Activated T-cell treated with anti-CD3 and anti-CD28 coated beads, Interleukin-2, amount 50 U/mL, for 24 hours (primary cell): ENCODE results near the gene SFT2D3.
A peak's percentile ranks its signal among the peaks of the same experiment; 100 is the strongest.

Source experiments
- DNase-seq: peaks from one replicate; pipeline ENCODE4 v3.0.0-alpha.2; 2020
- H3K27ac Mint-ChIP-seq: 2 replicates; pipeline ENCODE4 v1.8.0; 2020; ENCODE audit warnings: mild to moderate bottlenecking, mixed read lengths
- H3K27me3 Mint-ChIP-seq: 2 replicates; pipeline ENCODE4 v1.8.0; 2020; ENCODE audit warnings: mixed read lengths
- H3K36me3 Mint-ChIP-seq: 2 replicates; pipeline ENCODE4 v1.8.0; 2020; ENCODE audit warnings: low read depth, mixed read lengths
- H3K4me1 Mint-ChIP-seq: 2 replicates; pipeline ENCODE4 v1.8.0; 2020; ENCODE audit warnings: low read depth, mixed read lengths
- H3K4me3 Mint-ChIP-seq: 2 replicates; pipeline ENCODE4 v1.8.0; 2020; ENCODE audit warnings: mild to moderate bottlenecking, moderate library complexity, mixed read lengths
- H3K9me3 Mint-ChIP-seq: 2 replicates; pipeline ENCODE4 v1.8.0; 2020; ENCODE audit warnings: mixed read lengths

Gene SFT2D3

DNA sequence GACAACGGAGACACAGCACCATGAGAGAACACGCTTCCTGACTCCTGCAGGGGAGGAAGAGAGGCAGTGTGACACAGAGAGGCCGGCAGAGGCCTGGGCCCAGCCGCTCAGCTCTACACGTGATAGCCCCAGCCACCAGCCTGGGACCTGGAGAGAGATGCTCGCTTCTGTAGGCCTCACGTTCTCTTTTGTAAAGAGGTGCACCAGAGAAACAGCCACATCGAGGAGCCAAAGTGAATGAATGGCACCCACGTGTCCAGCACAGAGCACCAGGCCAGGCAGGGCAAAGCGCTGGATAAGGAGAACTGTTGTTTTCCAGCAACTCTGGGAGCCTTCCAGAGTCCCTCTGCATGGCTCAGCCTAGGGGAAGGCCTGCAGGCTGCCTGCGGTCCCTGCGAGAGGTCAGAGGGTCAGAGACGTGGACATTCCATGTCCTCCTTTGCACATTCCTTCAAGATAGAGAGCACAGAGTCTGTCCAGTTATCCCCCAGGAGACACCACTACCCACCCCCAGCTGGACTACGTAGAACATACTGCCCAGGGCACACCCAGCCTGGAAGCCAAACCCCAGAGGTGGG is 40.1 kb upstream of the SFT2D3 start:
- H3K36me3 Mint-ChIP-seq: no peaks in the 10 kb centered on the region
- H3K27ac Mint-ChIP-seq: no peak overlapping the region
- H3K27me3 Mint-ChIP-seq: peaks cover 64% of the 10 kb centered on the region
- no peak overlapping the region for H3K4me3 Mint-ChIP-seq
- DNase-seq: no peak
- no peaks in the 10 kb centered on the region for H3K9me3 Mint-ChIP-seq
- peaks cover 3% of the 10 kb centered on the region for H3K4me1 Mint-ChIP-seq

DNA sequence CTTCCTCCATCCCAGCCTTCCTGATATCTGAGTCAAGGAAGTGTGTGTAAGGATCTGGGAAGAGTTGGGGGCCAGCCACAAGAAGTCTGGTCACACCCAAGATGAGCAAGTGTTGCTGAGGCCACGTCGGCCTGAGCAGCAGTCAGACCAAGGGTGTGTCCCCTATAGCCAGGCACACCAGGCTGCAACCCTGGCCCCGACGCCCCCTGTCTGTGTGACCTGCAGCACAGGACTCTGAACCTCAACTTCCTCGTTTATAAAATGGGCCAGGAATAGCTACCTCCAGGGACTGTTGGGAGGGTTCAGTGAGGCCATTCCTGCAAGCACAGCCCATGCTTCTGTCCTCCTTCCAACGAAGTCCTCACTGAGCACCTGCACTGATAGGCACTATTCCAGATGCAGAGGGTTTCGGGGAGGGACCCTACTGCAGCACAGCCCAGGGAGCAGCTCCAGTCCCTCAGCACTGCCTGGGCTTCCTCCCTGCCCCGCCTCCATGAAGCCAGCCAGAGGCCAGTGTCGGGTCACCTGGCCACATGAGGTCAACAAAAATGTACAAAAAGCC is 39.3 kb upstream of the SFT2D3 start:
- H3K27me3 Mint-ChIP-seq: peaks cover 72% of the 10 kb centered on the region
- H3K9me3 Mint-ChIP-seq: no peaks in the 10 kb centered on the region
- DNase-seq: no peak
- H3K4me3 Mint-ChIP-seq: no peak overlapping the region
- H3K36me3 Mint-ChIP-seq: no peaks in the 10 kb centered on the region
- peaks cover 3% of the 10 kb centered on the region for H3K4me1 Mint-ChIP-seq
- no peak overlapping the region for H3K27ac Mint-ChIP-seq

DNA sequence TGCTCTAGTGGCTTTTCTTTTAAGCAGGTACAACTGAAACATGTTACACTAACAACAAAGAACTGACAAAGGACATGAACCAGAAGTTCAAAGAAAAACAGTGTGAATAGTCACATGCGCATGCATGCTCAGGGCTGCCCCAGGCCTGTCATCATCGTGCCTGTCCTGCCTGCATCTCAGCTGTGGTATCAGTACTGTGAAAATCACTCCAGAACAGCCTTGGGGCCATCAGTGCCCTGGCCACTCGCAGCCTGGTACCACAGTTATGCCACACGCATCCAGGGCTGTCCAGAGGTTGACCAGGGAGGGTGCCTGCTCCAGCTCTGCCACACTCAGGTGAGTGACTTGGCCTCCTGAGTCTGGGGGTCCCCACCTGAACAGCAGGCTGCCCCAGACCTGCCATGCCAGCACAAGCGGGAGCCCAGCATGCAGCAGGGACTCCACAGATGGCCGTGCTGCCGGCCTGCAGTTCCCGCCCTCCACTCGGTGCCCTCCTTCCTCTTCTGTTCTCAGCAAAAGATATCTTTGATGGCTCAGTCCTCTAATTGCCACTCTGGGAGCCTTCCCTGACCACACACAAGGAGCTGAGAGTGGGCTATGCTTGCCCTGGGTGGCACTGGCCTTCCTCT is 38.2 kb upstream of the SFT2D3 start:
- no peaks in the 10 kb centered on the region for H3K36me3 Mint-ChIP-seq
- peak; percentile 24 for DNase-seq
- peaks cover 74% of the 10 kb centered on the region for H3K27me3 Mint-ChIP-seq
- H3K4me3 Mint-ChIP-seq: no peak overlapping the region
- H3K27ac Mint-ChIP-seq: no peak overlapping the region
- H3K9me3 Mint-ChIP-seq: no peaks in the 10 kb centered on the region
- H3K4me1 Mint-ChIP-seq: peaks cover 3% of the 10 kb centered on the region

DNA sequence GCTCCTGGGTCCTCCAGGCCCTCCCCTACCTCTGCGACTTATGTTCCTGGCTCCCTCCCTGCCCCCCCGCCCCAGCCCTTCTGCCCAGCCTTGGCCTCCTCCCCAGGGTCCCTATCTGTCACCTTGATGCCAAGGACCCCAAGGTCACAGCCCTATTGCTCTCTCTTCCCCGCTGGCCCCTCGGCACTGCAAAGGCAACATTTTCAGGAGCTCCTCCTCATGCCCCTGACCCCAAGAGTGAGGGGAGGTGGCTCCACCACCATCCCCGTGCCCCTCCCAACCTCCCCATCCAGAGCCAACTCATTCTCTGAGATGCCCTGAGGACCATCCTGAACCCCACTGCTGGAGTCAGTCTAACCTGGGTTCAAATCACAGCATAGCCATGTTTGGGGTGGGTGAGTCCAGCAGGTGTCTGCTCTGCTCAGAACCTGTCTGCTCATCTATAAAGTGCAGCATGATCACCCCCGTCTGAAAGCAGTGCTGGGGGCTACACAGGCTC is 37.7 kb upstream of the SFT2D3 start:
- Mint-ChIP-seq H3K4me3 (no peak overlapping the region), H3K27ac (no peak overlapping the region), H3K36me3 (no peaks in the 10 kb centered on the region), H3K27me3 (peaks cover 74% of the 10 kb centered on the region), H3K9me3 (no peaks in the 10 kb centered on the region), H3K4me1 (peaks cover 3% of the 10 kb centered on the region)
- DNase-seq: peak; percentile 17

DNA sequence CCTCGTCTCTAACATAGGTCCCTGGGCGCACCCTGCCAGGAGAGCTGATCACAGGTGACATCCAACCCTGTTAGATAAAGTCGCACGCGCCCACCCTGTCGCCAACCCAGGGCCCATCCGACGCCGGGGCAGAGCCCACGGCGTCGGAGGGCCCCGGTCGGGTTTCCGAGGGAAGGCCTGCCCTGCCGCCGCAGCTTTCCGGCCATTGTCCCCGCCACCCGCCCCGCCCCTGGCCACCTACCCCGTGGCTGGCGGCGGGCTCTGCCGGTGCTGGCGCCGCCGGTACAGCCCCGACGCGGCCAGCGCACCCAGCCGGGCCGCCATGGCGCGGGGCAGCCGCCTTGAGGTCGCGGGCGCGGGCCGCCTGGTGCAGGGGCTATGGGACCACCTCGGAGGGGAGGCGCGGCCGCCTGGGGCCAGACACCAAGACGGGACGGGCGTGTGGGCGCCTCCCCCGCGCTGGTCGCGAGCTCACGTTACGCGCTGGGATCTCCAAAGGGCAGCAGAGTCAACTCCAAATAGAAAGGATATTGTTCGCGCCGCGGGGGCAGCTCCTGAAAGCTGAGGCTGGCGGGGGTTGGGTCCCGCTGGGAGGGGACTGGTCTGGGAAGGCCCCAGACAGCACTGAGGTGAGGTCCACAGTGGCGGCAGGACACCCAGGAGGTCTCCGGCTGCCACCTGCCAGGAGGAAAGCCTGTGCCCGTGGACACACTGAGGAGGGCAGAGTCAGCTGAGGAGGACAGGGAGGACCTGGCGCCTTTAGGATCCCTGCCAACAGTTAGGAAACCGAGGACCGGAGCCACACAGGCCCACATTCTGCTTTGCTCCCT is 37.0 kb upstream of the SFT2D3 start:
- Mint-ChIP-seq H3K36me3 (no peaks in the 10 kb centered on the region), H3K4me3 (no peak overlapping the region), H3K9me3 (no peaks in the 10 kb centered on the region), H3K27ac (no peak overlapping the region), H3K4me1 (peaks cover 3% of the 10 kb centered on the region), H3K27me3 (peaks cover 75% of the 10 kb centered on the region)
- DNase-seq: peak; percentile 16

DNA sequence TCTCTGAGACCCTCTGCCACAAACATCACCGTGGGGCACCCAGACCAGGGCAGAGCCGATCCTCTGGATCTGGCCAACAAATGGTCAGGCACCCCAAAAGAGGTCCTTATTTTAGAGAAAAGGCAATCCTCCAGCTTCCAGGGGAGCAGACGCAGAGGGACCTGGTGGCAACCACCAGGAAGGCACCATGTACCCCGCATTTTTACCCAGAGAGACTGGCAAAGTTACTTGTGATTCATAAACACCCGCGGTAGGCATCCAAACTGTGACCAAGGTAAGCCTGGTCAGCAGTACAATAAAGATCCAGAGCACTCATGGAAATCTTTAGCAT is 36.4 kb upstream of the SFT2D3 start:
- Mint-ChIP-seq H3K4me3 (no peak overlapping the region), H3K27me3 (peaks cover 77% of the 10 kb centered on the region), H3K4me1 (peaks cover 3% of the 10 kb centered on the region), H3K9me3 (no peaks in the 10 kb centered on the region), H3K36me3 (no peaks in the 10 kb centered on the region), H3K27ac (no peak overlapping the region)
- peak; percentile 21 for DNase-seq

DNA sequence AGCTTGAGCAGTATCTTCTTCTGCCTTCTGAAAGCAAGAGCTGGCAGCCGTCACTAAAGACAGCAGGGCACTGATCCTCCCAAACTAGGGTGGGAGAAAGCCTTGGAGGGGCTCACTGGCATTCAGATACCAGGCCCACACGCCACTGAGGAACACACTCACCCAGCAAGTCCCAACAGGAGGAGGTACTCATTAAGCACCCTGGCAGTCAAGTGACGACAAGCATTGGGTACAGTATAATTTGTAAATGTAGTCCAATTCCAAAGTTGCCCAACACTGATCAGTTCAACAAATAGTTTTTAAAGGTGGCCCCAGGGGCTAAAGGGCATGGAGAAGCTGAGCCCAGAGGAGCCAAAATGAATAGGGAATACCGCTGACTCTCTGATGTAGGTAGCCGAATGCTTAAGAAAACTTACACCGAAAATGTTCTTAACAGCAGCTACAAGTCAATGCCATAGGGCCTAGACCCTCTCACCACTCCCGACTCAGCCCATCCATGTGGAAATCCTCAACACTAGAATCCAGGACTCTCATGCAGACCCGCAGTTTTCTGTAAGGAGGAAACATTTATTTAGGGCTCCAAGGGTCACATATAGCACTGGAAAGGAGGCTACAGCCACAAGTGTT is 35.9 kb upstream of the SFT2D3 start:
- peaks cover 3% of the 10 kb centered on the region for H3K4me1 Mint-ChIP-seq
- H3K4me3 Mint-ChIP-seq: no peak overlapping the region
- DNase-seq: no peak
- H3K36me3 Mint-ChIP-seq: no peaks in the 10 kb centered on the region
- no peak overlapping the region for H3K27ac Mint-ChIP-seq
- H3K27me3 Mint-ChIP-seq: peaks cover 77% of the 10 kb centered on the region
- H3K9me3 Mint-ChIP-seq: no peaks in the 10 kb centered on the region

DNA sequence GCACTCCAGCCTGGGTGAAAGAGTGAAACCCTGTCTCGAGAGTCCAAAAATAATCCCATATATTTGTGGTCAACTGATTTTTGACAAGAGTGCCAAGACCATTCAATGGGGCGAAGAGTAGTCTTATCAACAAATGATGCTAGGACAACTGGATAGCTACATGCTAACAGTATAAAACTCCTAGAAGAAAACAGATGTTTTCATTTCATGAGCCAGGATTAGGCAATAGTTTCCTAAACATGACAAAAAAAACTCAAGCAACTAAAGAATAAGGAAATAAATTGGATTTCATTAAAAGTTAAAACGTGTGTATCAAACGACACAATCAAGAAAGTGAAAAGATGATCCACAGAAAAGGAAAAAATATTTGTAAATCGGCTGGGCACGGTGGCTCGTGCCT is 32.2 kb upstream of the SFT2D3 start:
- H3K36me3 Mint-ChIP-seq: no peaks in the 10 kb centered on the region
- H3K27me3 Mint-ChIP-seq: peaks cover 79% of the 10 kb centered on the region
- H3K27ac Mint-ChIP-seq: no peak overlapping the region
- no peak for DNase-seq
- H3K9me3 Mint-ChIP-seq: no peaks in the 10 kb centered on the region
- no peaks in the 10 kb centered on the region for H3K4me1 Mint-ChIP-seq
- no peak overlapping the region for H3K4me3 Mint-ChIP-seq

DNA sequence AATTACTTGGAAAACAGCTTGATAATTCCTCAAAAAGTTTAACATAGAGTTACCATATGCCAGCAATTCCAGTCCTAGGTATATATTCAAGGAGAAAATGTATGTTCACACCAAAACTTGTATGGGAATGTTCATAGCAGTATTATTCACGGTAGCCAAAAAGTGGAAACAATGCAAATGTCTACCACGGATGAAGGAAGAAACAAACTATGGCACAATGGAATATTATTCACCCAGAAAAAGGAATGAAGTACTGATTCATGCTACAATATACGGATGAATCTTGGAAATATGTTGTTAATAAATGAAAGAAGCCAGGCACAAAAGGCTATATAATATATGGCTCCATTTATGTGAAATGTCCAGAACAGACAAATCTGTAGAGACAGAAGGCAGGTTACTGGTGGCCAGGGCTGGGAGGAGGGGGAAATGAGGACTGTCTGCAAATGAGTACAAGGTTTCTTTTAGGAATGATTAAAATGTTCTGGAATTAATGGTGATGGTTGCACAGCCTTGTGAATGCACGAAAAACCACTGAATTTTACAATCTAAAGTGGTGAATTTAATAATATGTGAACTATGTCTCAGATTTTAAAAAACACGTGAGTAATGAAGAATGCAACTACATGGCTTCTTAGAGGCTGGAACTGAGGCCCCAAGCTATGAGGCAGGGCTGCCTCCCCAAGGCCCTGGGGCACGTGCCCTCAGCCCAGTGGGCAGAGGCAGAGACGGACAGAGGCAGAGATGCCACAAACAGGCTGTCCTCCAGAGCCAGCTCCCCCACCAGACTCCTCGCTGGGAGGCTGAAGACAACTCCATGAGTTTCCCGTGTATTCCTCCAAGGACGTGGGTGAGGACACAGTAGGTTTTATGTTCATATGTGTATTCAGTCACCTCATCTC is 31.0 kb upstream of the SFT2D3 start:
- H3K27me3 Mint-ChIP-seq: peaks cover 75% of the 10 kb centered on the region
- no peaks in the 10 kb centered on the region for H3K36me3 Mint-ChIP-seq
- no peaks in the 10 kb centered on the region for H3K9me3 Mint-ChIP-seq
- H3K4me3 Mint-ChIP-seq: no peak overlapping the region
- no peak for DNase-seq
- peaks cover 5% of the 10 kb centered on the region for H3K4me1 Mint-ChIP-seq
- H3K27ac Mint-ChIP-seq: no peak overlapping the region

DNA sequence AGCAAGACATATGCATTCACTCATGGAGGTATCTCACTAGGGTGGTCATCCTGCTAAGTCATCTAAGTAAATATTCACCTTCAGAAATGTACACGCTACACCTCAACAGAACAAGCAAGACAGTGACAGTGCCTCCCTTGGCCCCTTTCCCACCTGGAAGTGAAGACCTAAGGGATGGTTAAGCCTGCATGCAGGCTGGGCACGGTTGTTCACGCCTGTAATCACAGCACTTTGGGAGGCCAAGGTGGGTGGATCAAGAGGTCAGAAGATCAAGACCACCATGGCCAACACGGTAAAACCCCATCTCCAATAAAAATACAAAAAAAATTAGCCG is 30.4 kb upstream of the SFT2D3 start:
- no peaks in the 10 kb centered on the region for H3K36me3 Mint-ChIP-seq
- H3K4me3 Mint-ChIP-seq: no peak overlapping the region
- no peak overlapping the region for H3K27ac Mint-ChIP-seq
- DNase-seq: no peak
- H3K4me1 Mint-ChIP-seq: peaks cover 8% of the 10 kb centered on the region
- H3K9me3 Mint-ChIP-seq: no peaks in the 10 kb centered on the region
- H3K27me3 Mint-ChIP-seq: peaks cover 73% of the 10 kb centered on the region

DNA sequence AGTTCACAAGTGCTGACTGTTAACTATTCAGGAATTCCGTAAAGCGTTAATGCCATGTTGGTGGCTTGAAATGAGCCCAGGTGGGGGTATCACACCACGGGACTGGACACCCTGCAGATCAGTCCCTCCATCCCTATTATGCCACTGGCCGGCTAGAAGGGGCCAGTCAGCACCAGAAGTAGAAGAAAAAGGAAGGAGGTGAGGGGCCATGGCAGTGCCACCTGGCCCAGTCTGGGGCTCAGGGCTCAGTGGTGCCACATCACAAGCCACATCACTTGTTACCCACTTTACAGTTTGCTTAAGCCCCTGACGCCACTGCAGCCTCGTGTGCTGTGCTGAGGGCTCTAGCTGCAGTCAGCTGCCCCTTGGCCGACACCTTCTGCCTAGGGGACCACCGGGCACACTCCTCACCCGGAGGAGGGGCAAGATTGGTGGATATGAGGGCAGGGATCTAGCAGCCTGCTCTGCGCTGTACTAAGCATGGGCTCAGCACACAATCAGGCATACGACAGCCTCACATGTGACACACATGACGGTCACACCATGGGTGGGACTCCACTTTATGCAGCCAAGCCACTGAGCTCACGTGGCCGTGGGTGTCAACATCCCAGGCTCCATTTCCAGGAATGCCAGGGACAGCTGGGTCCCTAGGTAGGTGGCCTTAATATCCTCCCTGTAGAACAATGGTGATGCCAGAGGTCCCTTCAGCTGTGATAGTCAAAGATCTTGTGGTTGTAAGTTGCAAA is 29.6 kb upstream of the SFT2D3 start:
- Mint-ChIP-seq H3K27me3 (peaks cover 72% of the 10 kb centered on the region), H3K9me3 (no peaks in the 10 kb centered on the region), H3K27ac (no peak overlapping the region), H3K4me1 (peaks cover 10% of the 10 kb centered on the region), H3K4me3 (no peak overlapping the region), H3K36me3 (no peaks in the 10 kb centered on the region)
- DNase-seq: no peak

DNA sequence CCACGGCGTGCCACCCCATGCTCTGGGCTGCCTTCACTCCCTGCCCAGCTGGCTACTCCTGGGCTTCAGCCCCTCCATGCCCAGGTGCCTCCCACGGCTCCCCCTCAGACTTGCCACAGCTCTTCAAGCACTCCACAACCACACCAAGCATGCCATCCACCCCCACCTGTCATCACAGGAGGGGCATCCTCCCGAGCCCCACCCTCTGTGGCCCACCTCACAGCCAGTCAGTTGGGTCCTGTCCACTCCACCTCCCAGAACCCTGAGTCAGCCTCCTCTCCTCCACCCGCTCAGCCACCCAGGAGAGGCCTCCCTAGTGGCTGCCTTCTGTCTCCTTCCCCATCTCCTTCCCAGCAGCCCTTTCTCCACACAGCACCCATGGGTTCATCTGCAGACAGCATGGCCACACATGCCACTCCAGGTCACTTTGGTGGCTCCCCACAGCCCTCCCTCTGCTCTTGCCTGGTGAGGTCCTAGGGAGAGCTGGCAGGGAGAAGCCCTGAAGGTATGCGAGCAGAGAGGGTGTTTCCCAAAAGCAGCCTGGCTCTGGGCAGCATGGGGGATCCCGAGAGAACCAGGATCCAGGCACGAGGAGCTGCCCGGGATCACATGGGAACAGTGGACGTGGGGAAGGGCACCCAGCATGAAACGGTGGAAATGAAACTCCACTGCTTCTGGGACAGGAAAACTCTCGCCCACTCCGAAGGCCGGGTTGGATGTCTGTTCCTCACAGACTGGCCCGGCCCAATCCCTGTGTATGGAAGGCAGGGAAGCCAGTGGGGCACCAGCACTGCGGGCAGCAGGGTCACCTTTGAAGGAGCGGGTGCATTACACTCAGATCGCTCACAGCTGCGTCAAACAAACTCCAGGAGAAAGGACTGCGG is 28.7 kb upstream of the SFT2D3 start:
- no peak for DNase-seq
- Mint-ChIP-seq H3K4me1 (peaks cover 10% of the 10 kb centered on the region), H3K9me3 (no peaks in the 10 kb centered on the region), H3K4me3 (no peak overlapping the region), H3K27me3 (peaks cover 74% of the 10 kb centered on the region), H3K27ac (no peak overlapping the region), H3K36me3 (no peaks in the 10 kb centered on the region)
